Eye (tissue), 1 donor: ENCODE results near the gene PLA2G2C.
"Not testable (repeated sequence)": the region's sequence is repeated elsewhere in the genome, so short reads cannot be mapped to it uniquely, and the experiment has no call there.

Source experiments
- DNase-seq: peaks from one replicate; pipeline ENCODE4 v3.0.0-alpha.2; 2015

Gene PLA2G2C, protein sequence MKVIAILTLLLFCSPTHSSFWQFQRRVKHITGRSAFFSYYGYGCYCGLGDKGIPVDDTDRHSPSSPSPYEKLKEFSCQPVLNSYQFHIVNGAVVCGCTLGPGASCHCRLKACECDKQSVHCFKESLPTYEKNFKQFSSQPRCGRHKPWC

DNA sequence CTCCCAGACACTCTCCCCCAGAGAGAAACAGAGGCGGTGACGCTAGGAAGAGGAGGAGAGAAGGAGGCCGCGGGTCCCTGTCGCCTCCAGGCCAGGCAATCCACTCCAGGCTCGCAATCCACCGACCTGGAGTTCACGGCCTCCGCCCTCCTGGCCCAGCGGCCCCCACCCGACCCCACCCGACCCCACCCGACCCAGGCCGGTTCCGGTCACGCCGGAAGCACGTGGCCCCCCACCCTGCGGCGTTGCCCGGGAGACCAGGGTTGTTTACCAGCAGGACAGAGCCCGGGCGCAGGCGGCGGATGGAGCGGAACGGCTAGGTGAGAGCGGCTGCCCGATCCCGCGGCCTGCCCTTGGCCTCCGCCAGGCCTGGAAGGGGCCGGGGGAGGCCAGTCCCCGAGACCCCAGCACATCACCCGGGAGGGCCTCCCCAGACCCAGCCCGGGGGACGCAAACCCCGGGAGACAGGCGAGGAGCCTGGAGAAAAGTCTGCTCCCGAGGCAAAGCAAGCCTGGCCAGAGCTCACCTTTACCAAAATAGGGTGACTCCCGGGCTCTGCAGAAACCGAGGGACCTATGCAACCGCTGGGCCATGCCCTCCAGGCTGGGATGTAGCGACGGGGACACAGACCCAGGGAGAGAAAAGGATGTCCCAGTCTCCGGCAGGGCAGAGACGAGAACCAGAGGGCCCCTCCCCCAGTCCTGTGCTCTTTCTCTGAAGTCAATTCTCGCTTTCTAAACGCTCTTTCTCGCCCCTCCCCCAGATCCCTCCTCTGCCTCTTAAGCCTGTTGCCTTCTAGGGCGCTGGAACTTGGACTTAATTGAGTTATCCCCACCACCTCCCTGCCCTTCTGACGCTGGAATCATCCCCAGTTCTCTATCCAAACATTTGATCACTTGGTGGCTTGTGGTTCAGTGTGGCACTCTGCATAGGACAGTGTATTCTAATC is at the start of gene PLA2G2C, which contains the start of gene UBXN10:
TSS of gene PLA2G2C (minus strand) at position 685 of the 949 bp plus-strand sequence. CDS start 9,155 bp downstream, outside the sequence.
TSS of gene UBXN10 (plus strand) at position 263 of the 949 bp plus-strand sequence. CDS start 4,466 bp downstream, outside the sequence.
- DNase-seq = peak; percentile 73

DNA sequence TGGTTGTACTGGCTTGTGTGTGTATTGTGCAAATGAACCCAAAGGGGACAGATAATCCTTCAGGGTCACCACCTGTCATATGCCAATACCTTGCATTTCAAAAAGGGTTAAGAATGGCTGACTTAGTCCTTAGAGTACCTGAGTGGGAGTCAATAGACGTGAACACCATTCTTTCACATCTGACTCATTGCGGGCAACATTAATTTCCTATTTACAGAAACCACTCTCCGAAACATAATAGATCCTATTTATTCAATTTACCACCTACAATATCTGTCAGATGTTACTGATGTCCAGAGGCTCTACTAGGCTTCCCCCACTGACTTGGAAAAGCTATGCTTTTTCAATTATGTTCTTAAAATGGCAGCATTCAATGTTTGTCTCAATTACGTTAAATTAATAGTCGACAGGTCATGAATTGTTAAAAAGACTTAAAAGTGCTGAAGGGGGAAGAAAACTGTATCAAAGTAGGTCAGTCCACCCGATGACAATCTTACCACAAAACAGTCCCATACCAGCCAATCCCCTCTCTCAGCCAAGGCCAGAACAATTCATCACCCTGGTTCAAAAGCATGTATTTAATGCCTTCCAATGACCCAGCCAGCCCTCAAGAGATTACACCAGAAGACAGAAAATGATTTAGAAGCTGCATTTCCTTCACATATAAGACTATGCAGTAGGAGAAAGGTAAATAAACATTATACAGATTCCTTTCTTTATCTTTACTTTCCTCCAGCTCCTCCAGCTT is 48.6 kb upstream of the PLA2G2C start:
- DNase-seq = no peak

DNA sequence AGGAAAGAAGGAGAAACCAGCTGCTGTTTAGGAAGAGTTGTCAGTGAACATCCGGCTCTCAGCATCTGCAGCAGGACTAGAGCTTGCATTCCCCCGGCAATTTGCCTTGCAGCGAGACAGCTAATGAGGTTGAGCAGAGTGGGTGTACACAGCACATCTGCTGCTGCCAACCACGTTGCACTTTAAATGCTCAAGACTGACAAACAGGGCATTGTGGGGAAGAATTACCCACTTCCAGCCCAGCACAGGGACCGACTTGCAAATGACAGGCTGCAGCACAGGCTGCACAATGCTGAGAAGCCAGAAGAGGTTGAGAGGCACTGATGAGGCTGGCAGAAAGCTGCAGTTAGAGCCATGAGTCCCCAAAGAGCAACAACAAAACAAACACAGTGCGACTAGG is 47.5 kb upstream of the PLA2G2C start:
- peak; percentile 75 for DNase-seq

- peak; percentile 49 for DNase-seq
Measured at GRCh38 chr1:20233394-20233793, 47.1 kb upstream of the PLA2G2C start.

DNA sequence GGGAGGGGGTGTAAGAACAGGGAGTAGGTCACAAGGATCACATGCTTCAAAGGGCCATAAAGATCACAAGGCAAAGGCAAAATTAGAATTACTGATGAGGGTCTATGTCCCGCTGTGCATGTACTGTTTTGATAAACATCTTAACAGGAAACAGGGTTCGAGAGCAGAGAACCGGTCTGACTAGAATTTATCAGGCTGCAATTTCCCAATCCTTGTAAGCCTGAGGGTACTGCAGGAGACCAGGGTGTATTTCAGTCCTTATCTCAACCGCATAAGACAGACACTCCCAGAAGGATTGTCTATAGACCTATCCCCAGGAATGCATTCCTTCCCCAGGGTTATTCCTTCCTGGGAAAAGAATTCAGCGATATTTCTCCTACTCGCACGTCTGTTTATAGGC is 46.2 kb upstream of the PLA2G2C start:
- DNase-seq = not testable (repeated sequence)

GRCh38 chr1:20229171-20229570 is 42.9 kb upstream of the PLA2G2C start:
- DNase-seq = no peak

DNA sequence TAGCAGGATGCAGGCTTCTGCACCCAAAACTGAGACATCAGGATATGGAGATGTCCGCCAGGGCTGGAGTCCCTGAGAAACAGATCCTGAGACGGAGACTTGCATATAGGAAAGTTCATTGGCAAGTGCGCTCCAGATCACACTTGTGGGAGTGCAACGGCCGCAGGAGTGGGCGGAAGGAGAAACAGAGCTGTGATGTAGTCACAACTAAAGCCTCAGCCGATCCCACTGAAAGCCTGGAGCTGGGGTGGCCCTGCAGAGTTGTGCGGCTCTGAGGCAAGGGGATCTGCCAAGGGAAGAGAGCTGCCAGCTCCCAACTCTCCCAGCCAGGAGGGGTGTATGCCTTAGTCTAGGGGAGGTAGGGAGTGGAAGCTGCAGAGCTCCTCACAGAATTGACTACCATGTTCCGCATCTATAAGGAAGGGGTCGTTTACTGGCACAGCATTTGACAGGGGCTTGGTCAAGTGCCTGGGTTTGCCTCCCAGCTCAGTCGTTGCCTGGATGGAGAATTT is 42.1 kb upstream of the PLA2G2C start:
- no peak for DNase-seq

DNA sequence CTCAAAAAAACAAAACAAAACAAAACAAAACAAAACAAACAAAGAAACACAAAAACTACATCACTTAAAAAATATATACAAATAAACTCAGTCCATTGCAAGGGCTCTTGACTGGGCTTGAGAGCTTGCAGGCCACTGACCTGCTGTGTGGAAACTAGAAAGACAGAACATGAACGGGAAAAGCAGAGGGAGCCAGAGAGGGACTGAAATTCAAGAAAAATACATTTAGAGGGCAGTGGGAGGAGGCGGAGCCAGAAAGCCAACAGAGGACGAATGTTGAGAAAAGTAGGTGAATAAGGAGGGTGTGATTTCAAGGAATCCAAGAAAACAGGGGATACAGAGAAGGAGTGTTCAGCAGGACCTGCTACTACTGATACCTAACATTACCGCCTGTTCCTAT is 41.4 kb upstream of the PLA2G2C start:
- DNase-seq = no peak

GRCh38 chr1:20224546-20224945 is 38.2 kb upstream of the PLA2G2C start:
- peak; percentile 46 for DNase-seq

DNA sequence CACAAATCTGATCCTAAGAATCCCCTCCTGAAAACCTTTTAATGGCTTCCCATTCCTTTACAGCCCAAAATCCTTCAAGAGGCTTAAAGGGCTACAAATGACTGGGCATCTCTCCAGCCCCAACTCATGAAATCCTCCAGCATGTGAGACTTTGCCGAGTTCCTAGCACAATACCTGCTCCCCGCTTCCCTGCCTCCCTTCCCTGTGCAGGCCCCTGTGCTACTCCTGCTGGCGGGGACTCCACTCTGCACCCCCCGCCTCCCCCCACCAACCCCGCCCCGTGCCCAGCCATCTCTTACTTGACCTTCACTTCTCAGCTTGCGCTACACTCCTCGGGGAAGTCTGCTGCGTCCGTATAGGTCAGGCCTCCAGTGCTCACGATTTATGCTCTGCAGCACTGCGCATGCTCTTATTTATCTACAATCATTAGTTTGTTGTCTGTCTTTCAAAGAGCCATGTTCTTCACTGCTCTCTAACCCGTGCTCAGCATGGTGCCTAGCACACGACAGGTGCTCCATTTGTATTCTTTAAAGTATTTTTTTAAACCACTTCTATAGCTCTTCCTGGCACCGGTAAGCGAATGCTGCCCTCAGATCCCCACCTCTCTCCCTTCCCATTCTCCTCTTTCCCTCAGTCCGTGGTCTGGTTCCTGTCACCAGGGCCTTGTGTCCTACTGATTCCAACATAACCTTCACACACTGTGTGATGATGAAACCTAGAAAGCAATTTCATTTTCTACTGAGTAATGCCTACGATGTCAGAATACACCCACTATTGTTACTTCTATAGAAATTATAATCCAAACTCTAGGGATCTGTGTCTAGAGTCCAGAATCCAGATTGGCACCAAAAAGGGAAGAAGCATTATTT is 37.5 kb upstream of the PLA2G2C start:
- DNase-seq = peak; percentile 52

GRCh38 chr1:20223106-20223505 is 36.8 kb upstream of the PLA2G2C start:
- no peak for DNase-seq

DNA sequence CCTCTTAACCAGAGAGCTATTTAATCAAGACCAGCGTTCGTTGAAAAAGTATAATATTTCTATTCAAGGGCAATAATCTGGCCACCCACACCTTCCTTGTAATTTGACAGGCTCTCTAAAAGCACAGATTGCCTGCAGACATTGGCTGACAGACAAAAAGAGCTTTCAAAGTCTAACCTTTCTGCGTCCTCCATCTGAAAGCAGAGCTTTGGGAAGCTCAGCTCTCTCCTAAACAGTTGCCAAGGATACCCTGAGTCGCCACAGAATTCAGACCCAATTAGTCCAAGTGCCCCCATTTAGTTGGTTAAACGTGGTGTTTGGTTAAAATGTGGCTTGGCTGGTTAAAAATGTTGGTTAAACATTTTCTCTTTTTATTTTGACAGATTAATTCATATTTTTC is 33.7 kb upstream of the PLA2G2C start:
- DNase-seq = peak; percentile 31

GRCh38 chr1:20219053-20219452 is 32.7 kb upstream of the PLA2G2C start:
- not testable (repeated sequence) for DNase-seq

GRCh38 chr1:20216574-20216973 is 30.3 kb upstream of the PLA2G2C start:
- DNase-seq = no peak

DNA sequence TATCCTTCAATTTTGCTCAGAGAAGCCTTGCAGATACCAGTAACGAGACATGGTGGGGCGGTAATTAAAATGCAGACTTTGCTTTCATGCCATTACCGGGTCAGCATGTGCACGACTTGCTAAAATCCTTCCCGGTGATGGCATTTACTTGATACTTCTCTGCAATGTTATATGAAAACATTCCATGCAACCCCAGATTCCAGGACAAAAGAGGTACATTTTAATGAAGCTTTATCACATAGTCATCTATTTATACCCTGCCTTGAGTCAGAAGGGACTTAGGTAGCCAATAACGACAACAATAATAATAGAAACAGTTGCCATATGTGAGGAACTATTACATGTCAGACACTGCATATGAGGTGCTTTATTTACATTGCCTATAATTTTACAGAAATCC is 29.4 kb upstream of the PLA2G2C start:
- no peak for DNase-seq

- DNase-seq = peak; percentile 87
Measured at GRCh38 chr1:20212685-20213331, 26.5 kb upstream of the PLA2G2C start.

GRCh38 chr1:20212085-20212684 is 25.9 kb upstream of the PLA2G2C start:
- DNase-seq = no peak

GRCh38 chr1:20211511-20211931 is 25.2 kb upstream of the PLA2G2C start:
- no peak for DNase-seq

DNA sequence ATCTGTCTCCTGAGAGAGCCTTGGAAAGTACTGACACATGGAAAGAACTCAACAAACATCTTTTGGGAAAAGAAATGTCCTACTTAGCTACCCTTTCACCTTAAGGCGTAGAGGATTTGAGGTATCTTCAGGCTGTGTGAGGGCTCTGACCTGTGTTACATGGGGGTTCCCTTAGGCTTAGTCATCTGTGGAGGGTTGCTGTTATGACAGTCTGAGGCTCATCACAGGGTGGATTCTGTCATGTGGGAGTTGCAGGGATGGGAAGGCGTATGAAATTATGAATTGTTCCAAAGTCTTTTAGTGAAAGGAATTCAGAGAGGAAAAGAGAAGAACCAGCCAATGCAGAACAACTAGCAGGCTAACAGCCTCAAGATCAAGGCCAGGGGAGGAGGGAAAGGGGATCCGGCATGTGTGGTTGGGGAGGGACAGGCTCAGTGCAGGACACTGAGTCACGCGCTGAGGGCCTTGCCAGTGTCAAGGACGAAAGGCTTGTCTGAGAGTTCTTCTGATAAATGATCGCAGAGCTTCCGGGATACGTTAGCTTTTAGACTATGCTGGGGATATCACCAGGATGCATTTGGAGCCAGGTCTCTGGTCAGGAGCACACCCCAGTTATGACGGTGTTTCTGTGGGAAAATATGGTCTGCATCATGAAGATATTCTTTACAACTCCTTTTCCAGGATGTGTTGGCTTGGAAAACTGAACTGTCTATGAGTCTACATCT is 24.6 kb upstream of the PLA2G2C start:
- no peak for DNase-seq

DNA sequence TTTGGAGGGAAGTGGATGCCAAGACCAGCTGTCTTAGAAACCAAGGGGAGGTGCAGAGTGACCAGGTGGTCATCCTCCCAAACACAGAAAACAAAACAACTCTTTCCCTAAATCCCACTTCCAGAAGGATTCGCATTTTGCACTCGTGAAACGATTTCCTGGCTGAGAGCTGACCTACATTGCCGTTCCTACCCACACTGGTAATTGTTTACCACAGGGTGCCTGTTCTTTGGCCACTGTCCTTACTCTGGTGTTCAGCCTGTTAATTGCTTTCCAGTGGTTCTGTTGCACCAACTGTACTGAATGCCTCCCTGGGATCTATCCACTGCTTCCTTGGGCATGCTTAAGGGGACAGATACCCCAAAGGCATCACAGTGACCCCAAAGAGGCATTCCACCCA is 23.2 kb upstream of the PLA2G2C start:
- DNase-seq = no peak
